MCF 10A (cell line): Measurements from ENCODE around the gene S100Z. TPM values are rescaled to one million over a fixed set of nuclear protein-coding genes. Genes with fewer than 3 reads are reported as not detected.

Experiments used
- BruUV-seq: library from RNA; stranded (reverse); fragments of 400-500 nt; replicated peaks from 2 replicates; lab custom pipeline; 2021; lab: Mats Ljungman, UMichigan
- CTCF ChIA-PET: fragments of 300-600 bp; sonication (Branson Sonifier 250); formaldehyde crosslinking; extraction: SDS; loops from one replicate; lab custom pipeline; 2021; ENCODE audit warnings: antibody characterized with exemption, inconsistent platforms; lab: Yijun Ruan, JAX
- POLR2A ChIA-PET: fragments of 300-600, 350-650 bp; sonication (Branson Sonifier 250); formaldehyde crosslinking; extraction: SDS; loops from one replicate; lab custom pipeline; 2020; ENCODE audit warnings: antibody characterized with exemption, inconsistent platforms; lab: Yijun Ruan, JAX
- DNase-seq: peaks from one replicate; pipeline ENCODE4 v3.0.0-alpha.2; 2018; ENCODE audit not compliant: unreplicated experiment
- H3K27ac Mint-ChIP-seq: one replicate; pipeline ENCODE4 v1.8.0; 2022; ENCODE audit warnings: mild to moderate bottlenecking, low read depth, mixed read lengths; ENCODE audit not compliant: unreplicated experiment
- H3K27me3 Mint-ChIP-seq: one replicate; pipeline ENCODE4 v1.8.0; 2022; ENCODE audit warnings: mixed read lengths; ENCODE audit not compliant: insufficient read depth, unreplicated experiment
- H3K36me3 Mint-ChIP-seq: one replicate; pipeline ENCODE4 v1.8.0; 2022; ENCODE audit warnings: mild to moderate bottlenecking, moderate library complexity, mixed read lengths; ENCODE audit not compliant: insufficient read depth, unreplicated experiment
- H3K4me1 Mint-ChIP-seq: one replicate; pipeline ENCODE4 v1.8.0; 2022; ENCODE audit warnings: mixed read lengths; ENCODE audit not compliant: insufficient read depth, unreplicated experiment
- H3K4me3 Mint-ChIP-seq: one replicate; pipeline ENCODE4 v1.8.0; 2022; ENCODE audit warnings: mild to moderate bottlenecking, moderate library complexity, mixed read lengths; ENCODE audit not compliant: unreplicated experiment
- H3K9me3 Mint-ChIP-seq: one replicate; pipeline ENCODE4 v1.8.0; 2022; ENCODE audit warnings: mixed read lengths; ENCODE audit not compliant: unreplicated experiment
- intact Hi-C: fragments of 100-400 bp; cut with micrococcal nuclease; formaldehyde crosslinking; loops from 2 replicates; pipeline ENCODE4 v1.14.1; 2022
- total RNA-seq: library from RNA; stranded (reverse); gene quantifications from 2 replicates; pipeline ENCODE4 v1.2.3, GENCODE V29; 2022
- TF ChIP-seq, protein P1 (sequence below): fragments of 200-600 bp; IDR thresholded peaks from one replicate; pipeline ENCODE4 v1.8.0; 2022; ENCODE audit warnings: antibody characterized with exemption, mild to moderate bottlenecking; ENCODE audit not compliant: unreplicated experiment

The S100Z gene
- total RNA-seq, 1 experiment from 2014 or later = not detected

- no peak overlapping the region for H3K27ac Mint-ChIP-seq
- TF ChIP-seq, protein P1, sequence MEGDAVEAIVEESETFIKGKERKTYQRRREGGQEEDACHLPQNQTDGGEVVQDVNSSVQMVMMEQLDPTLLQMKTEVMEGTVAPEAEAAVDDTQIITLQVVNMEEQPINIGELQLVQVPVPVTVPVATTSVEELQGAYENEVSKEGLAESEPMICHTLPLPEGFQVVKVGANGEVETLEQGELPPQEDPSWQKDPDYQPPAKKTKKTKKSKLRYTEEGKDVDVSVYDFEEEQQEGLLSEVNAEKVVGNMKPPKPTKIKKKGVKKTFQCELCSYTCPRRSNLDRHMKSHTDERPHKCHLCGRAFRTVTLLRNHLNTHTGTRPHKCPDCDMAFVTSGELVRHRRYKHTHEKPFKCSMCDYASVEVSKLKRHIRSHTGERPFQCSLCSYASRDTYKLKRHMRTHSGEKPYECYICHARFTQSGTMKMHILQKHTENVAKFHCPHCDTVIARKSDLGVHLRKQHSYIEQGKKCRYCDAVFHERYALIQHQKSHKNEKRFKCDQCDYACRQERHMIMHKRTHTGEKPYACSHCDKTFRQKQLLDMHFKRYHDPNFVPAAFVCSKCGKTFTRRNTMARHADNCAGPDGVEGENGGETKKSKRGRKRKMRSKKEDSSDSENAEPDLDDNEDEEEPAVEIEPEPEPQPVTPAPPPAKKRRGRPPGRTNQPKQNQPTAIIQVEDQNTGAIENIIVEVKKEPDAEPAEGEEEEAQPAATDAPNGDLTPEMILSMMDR = no peak
- H3K4me3 Mint-ChIP-seq = no peak overlapping the region
- no peak for DNase-seq
- H3K4me1 Mint-ChIP-seq = peaks cover 17% of the 10 kb centered on the region
- BruUV-seq = no TSS peak
- no peaks in the 10 kb centered on the region for H3K36me3 Mint-ChIP-seq
- CTCF ChIA-PET = no interaction called here
- no peaks in the 10 kb centered on the region for H3K27me3 Mint-ChIP-seq
- intact Hi-C loops = no loop called here
- POLR2A ChIA-PET = no interaction called here
- no peaks in the 10 kb centered on the region for H3K9me3 Mint-ChIP-seq
These were observed 106.2 kb downstream of the S100Z start for GRCh38 chr5:76956033-76956432.

DNA sequence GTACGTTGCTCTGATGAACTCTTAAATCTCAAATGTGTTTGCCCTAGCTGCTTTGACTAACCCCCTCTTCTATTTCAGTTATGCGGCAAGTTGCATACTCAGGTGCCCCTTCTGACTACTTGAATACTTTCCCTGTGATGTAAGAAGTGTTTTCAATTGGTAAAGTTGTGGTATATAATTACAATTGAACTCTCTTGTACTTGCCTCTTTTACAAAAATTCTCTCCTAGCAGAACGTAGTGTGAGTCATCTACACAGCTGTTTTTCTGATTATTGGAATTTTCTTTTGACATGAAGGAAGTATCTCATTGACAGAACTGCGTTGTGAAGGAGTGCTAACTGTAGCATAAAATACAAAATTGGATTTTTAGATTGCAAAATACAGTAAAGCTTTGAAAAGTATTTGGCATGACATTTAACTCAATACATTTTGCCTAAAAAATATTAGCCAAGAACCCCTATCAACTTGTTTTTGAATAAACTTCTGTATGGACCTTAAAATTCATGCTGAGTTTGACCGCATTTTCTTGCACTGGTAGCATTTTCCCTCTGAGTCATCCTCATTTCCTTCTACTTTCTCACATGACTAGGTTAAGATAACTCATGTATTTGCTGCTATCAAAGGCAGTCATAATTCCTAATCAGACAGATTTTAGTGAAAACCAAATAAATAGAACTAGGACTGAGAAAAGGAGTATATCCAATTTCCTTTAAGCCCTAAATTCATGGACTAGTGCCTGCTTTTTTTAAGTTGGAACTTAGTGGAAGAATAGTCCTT lies 109.4 kb downstream of the S100Z start:
- Mint-ChIP-seq H3K9me3 (no peaks in the 10 kb centered on the region), H3K4me1 (peaks cover 17% of the 10 kb centered on the region), H3K36me3 (no peaks in the 10 kb centered on the region), H3K27me3 (no peaks in the 10 kb centered on the region), H3K27ac (no peak overlapping the region), H3K4me3 (no peak overlapping the region)
- TF ChIP-seq, protein P1 = no peak
- POLR2A ChIA-PET = interaction anchor here (1.0 to 1.1 kb wide), 2 partner anchors 9 kb away, joined by 3 to 4 read pairs; no protein-coding TSS in a partner anchor
- intact Hi-C loops = no loop called here
- BruUV-seq = no TSS peak
- CTCF ChIA-PET = interaction anchor here (0.6 to 1.2 kb wide), 2 partner anchors 22 to 376 kb away, joined by 3 read pairs; no protein-coding TSS in a partner anchor
- DNase-seq = peak; percentile 22

DNA sequence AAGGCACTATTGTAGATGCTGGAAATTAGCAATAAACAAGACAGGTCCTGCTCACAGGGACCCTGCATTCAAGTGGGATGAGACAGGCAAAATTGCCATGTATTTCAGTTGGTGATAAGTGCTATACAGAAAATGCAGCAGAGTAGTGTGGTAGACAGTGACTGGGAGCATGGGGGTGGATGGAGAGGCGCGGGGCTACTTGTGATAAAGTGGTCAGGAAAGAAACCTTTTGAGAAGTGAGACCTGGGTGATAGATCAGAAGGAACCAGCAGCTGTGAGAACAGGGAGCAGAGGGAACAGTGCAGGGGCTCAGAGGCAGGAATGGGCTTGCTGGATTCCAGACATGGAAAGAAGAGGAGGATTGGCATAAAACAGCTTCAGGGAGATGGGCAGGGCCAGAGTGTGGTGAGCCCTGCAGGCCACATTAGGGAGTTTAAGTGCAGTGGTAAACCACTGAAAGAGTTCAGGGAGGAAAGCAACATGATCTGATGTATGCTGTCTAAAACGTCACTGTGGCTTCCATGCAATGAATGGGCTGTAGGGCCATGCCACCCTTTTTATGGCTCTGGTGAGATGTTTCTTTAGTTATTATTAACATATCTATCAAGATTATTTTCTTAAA lies 110.3 kb downstream of the S100Z start:
- no peak overlapping the region for H3K4me3 Mint-ChIP-seq
- no peaks in the 10 kb centered on the region for H3K36me3 Mint-ChIP-seq

GRCh38 chr5:76964060-76964459 lies 114.2 kb downstream of the S100Z start:
- BruUV-seq = no TSS peak
- ChIA-PET POLR2A (no interaction called here), CTCF (no interaction called here)
- Mint-ChIP-seq H3K36me3 (no peaks in the 10 kb centered on the region), H3K27me3 (no peaks in the 10 kb centered on the region), H3K9me3 (no peaks in the 10 kb centered on the region), H3K27ac (no peak overlapping the region), H3K4me3 (no peak overlapping the region), H3K4me1 (peaks cover 13% of the 10 kb centered on the region)
- TF ChIP-seq, protein P1 = no peak
- no peak for DNase-seq
- intact Hi-C loops = no loop called here

More for the DNA sequence above, 110.3 kb downstream of the S100Z start:
- H3K4me1 Mint-ChIP-seq = peaks cover 17% of the 10 kb centered on the region
- no peaks in the 10 kb centered on the region for H3K9me3 Mint-ChIP-seq
- intact Hi-C loops = no loop called here
- no peak overlapping the region for H3K27ac Mint-ChIP-seq
- no peaks in the 10 kb centered on the region for H3K27me3 Mint-ChIP-seq
- no TSS peak for BruUV-seq
- ChIA-PET POLR2A (no interaction called here), CTCF (interaction anchor here (1.2 kb wide), 1 partner anchor 377 kb away, joined by 3 read pairs; no protein-coding TSS in a partner anchor)
- DNase-seq = no peak
- TF ChIP-seq, protein P1 = no peak
